HEK293T (cell line): ENCODE measurements around the gene GAK.

ENCODE experiments used
- CTCF ChIA-PET: fragments of 350-600 bp; formaldehyde crosslinking; extraction: SDS; loops from one replicate; lab custom pipeline; 2021; ENCODE audit warnings: antibody characterized with exemption, inconsistent platforms; lab: Yijun Ruan, JAX
- POLR2A ChIA-PET: fragments of 350-600 bp; formaldehyde crosslinking; extraction: SDS; loops from one replicate; lab custom pipeline; 2020; ENCODE audit warnings: antibody characterized with exemption, inconsistent platforms; lab: Yijun Ruan, JAX
- DNase-seq: peaks from one replicate; pipeline ENCODE4 v3.0.0; 2012; ENCODE audit warnings: mixed read lengths; ENCODE audit errors: extremely low spot score
- ARNT ChIP-seq: fragments of 450-650 bp; IDR thresholded peaks from 2 replicates; pipeline ENCODE4 v1.6.1; 2017; ENCODE audit warnings: mild to moderate bottlenecking
- BHLHE40 ChIP-seq: fragments of 450-650 bp; IDR thresholded peaks from 2 replicates; pipeline ENCODE4 v1.6.1; 2016; ENCODE audit warnings: mild to moderate bottlenecking, moderate library complexity, borderline replicate concordance
- CTBP1 ChIP-seq: fragments of 450-650 bp; IDR thresholded peaks from 2 replicates; pipeline ENCODE4 v1.6.1; 2016; ENCODE audit warnings: borderline replicate concordance
- ELF4 ChIP-seq: fragments of 450-650 bp; IDR thresholded peaks from 2 replicates; pipeline ENCODE4 v1.6.1; 2017; ENCODE audit warnings: antibody characterized with exemption
- FOXA1 ChIP-seq: fragments of 450-650 bp; IDR thresholded peaks from 2 replicates; pipeline ENCODE4 v1.6.1; 2016; ENCODE audit warnings: mild to moderate bottlenecking
- FOXK2 ChIP-seq: fragments of 450-650 bp; IDR thresholded peaks from 2 replicates; pipeline ENCODE4 v1.6.1; 2016; ENCODE audit warnings: mild to moderate bottlenecking
- FOXM1 ChIP-seq: fragments of 450-650 bp; IDR thresholded peaks from 2 replicates; pipeline ENCODE4 v1.6.1; 2017; ENCODE audit warnings: mild to moderate bottlenecking, borderline replicate concordance
- HDGF ChIP-seq: fragments of 450-650 bp; IDR thresholded peaks from 2 replicates; pipeline ENCODE4 v1.6.1; 2017; ENCODE audit warnings: antibody characterized with exemption, borderline replicate concordance
- L3MBTL2 ChIP-seq: fragments of 450-650 bp; conservative IDR thresholded peaks from 2 replicates; pipeline ENCODE4 v1.6.1; 2016; ENCODE audit warnings: mild to moderate bottlenecking
- LEF1 ChIP-seq: fragments of 450-650 bp; IDR thresholded peaks from 2 replicates; pipeline ENCODE4 v1.6.1; 2017; ENCODE audit warnings: mild to moderate bottlenecking, borderline replicate concordance
- NFRKB ChIP-seq: fragments of 450-650 bp; IDR thresholded peaks from 2 replicates; pipeline ENCODE4 v1.6.1; 2016; ENCODE audit warnings: mild to moderate bottlenecking, moderate library complexity
- SP1 ChIP-seq: fragments of 450-650 bp; IDR thresholded peaks from 2 replicates; pipeline ENCODE4 v1.6.1; 2017
- SUZ12 ChIP-seq: fragments of 450-650 bp; IDR thresholded peaks from 2 replicates; pipeline ENCODE4 v1.6.1; 2016; ENCODE audit warnings: mild to moderate bottlenecking
- TARDBP ChIP-seq: fragments of 450-650 bp; IDR thresholded peaks from 2 replicates; pipeline ENCODE4 v1.6.1; 2016
- ZNF384 ChIP-seq: fragments of 450-650 bp; IDR thresholded peaks from 2 replicates; pipeline ENCODE4 v1.6.1; 2016
- TF ChIP-seq, protein P1 (sequence below): fragments of 450-650 bp; IDR thresholded peaks from 2 replicates; pipeline ENCODE4 v1.6.1; 2016

Gene GAK

GRCh38 chr4:823761-824460 is 108.2 kb downstream of the GAK start:
- TF ChIP-seq L3MBTL2 (no peak), LEF1 (no peak), ZNF384 (no peak), NFRKB (no peak), ELF4 (no peak), FOXA1 (no peak)
- ChIA-PET POLR2A (no interaction called here), CTCF (no interaction called here)
- no peak for DNase-seq

- TF ChIP-seq ELF4: no peak
- TF ChIP-seq CTBP1: no peak
- TF ChIP-seq TARDBP: no peak
- no peak for TF ChIP-seq HDGF
- no peak for TF ChIP-seq FOXA1
- TF ChIP-seq BHLHE40: no peak
- no peak for TF ChIP-seq SUZ12
- TF ChIP-seq ARNT: no peak
- TF ChIP-seq FOXK2: no peak
- TF ChIP-seq LEF1: no peak
- no peak for TF ChIP-seq L3MBTL2
- TF ChIP-seq FOXM1: no peak
- TF ChIP-seq, protein P1, sequence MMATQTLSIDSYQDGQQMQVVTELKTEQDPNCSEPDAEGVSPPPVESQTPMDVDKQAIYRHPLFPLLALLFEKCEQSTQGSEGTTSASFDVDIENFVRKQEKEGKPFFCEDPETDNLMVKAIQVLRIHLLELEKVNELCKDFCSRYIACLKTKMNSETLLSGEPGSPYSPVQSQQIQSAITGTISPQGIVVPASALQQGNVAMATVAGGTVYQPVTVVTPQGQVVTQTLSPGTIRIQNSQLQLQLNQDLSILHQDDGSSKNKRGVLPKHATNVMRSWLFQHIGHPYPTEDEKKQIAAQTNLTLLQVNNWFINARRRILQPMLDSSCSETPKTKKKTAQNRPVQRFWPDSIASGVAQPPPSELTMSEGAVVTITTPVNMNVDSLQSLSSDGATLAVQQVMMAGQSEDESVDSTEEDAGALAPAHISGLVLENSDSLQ: no peak
- TF ChIP-seq SP1: no peak
- TF ChIP-seq ZNF384: no peak
- TF ChIP-seq NFRKB: no peak
- ChIA-PET POLR2A (no interaction called here), CTCF (no interaction called here)
- DNase-seq: no peak
Measured at GRCh38 chr4:823176-823760, 108.8 kb downstream of the GAK start.

DNA sequence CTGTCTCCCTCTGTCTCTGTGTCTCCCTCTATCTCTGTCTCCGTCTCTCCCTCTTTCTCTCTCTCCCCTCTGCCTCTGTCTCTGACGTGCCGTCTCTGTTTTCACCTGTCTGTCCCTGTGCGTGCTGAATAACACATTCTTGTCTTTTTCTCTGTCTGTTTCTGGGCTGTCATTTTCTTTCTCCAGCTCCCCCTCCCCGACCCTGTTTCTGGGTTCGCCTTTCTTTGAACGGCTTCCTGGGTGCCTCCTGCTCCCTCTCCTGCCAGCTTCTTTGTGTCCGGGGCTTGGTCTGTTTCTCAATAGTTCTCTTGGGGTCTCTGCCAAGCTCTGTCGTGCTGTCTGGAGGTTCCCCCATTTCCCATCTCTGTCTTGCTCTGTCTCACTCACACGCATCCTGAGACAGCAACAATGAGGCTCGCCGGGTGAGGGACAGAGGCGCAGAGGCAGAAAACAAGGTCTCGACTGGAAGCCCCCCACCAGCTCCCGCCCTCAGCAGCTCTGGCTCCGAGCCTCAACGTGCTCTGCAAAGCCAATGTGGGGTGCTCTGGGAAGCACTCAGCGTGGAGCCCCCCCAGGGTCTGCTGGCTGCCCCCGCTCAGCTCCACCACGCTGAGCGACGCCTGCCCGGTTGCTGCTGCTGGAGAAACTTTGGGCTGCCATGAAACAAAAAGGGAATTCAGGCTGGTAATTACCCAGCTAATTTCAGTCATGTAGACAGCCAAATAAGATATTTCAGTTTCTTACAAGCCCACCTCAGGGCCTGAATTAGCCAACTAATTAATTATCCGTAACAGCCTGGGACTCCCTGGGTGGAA is 109.5 kb downstream of the GAK start:
- TF ChIP-seq FOXM1: no peak
- TF ChIP-seq CTBP1: no peak
- no peak for TF ChIP-seq ELF4
- TF ChIP-seq SUZ12: no peak
- no peak for TF ChIP-seq NFRKB
- TF ChIP-seq HDGF: no peak
- TF ChIP-seq, protein P1: no peak
- TF ChIP-seq BHLHE40: no peak
- TF ChIP-seq L3MBTL2: no peak
- no peak for TF ChIP-seq TARDBP
- TF ChIP-seq SP1: no peak
- no peak for TF ChIP-seq LEF1
- TF ChIP-seq ARNT: no peak
- TF ChIP-seq FOXA1: no peak
- no peak for TF ChIP-seq ZNF384
- TF ChIP-seq FOXK2: no peak
- POLR2A ChIA-PET: no interaction called here
- DNase-seq: no peak
- CTCF ChIA-PET: no interaction called here

- TF ChIP-seq FOXA1 (no peak), SP1 (no peak), FOXM1 (no peak), CTBP1 (no peak), HDGF (no peak), BHLHE40 (no peak), ARNT (no peak), ZNF384 (no peak), LEF1 (no peak), SUZ12 (no peak)
- TF ChIP-seq, protein P1: no peak
- DNase-seq: no peak
- POLR2A ChIA-PET: no interaction called here
- CTCF ChIA-PET: no interaction called here
Measured at GRCh38 chr4:821631-822030, 110.5 kb downstream of the GAK start.

DNA sequence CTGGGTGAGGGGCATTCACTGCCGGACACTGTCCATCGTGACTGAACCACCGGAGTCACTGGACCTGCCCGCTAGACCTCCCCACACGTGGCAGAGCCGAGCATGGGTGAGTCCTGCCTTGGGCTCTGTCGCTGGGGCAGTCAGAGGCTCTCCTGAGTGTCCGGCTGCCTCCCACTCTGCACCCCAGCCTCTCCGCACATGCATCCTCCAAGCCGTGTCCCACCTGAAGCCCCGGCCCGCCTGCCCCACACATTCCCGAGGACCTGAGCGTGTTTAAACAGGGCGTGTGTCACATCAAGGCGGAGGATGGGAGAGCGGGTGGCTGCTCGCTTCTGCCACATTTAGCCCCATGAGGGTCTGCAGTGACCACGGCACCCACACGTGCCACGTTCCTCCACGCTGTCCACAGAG is 110.9 kb downstream of the GAK start:
- TF ChIP-seq, protein P1: no peak
- TF ChIP-seq HDGF (no peak), SP1 (no peak), NFRKB (no peak), CTBP1 (no peak), TARDBP (no peak), FOXM1 (no peak), FOXA1 (no peak), FOXK2 (no peak), SUZ12 (no peak), LEF1 (no peak), BHLHE40 (no peak), ZNF384 (no peak), L3MBTL2 (no peak), ARNT (no peak), ELF4 (no peak)
- DNase-seq: no peak
- POLR2A ChIA-PET: no interaction called here
- CTCF ChIA-PET: no interaction called here
